ENCODE results near the gene ABCC1. TPM values are rescaled to one million over a fixed set of nuclear protein-coding genes. Genes with fewer than 3 reads are reported as not detected.

Gene ABCC1
- polyA plus RNA-seq, 1 of the 3 experiments (the other 2 are of a cell fraction): 23.7 TPM

DNA sequence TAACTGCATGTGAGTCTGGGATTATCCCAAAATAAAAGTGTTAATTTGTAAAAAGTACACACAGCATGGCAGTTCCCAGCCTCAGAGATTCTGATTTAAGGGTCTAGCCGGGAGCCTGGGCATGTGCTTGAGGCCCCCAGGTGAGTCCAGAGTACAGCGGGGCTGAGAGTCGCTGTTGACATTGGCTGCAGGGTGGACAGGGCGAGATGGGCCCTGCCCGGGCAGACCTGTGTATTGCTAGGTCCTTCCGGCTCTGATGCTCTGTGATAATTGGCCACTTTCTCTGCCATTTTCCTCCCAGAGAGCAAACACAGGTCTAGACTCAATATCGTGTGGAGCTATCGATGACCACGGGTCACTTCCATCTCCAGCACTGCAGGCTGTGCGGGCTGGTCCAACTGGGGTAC, 200.3 kb downstream of the ABCC1 start:
- CTCF ChIA-PET: interaction anchor here (0.7 to 0.9 kb wide), 3 partner anchors 12 to 45 kb away, joined by 3 to 5 read pairs (median 3); no protein-coding TSS in a partner anchor
- POLR2A ChIA-PET: interaction anchor here (0.6 to 1.2 kb wide), 2 partner anchors 26 to 608 kb away, joined by 3 to 4 read pairs; no protein-coding TSS in a partner anchor
- Histone ChIP-seq H3F3A (replicated peaks; ENCODE audit: insufficient read depth) (no peaks in the 10 kb centered on the region), H4K20me1 (ENCODE audit: insufficient read depth) (no peaks in the 10 kb centered on the region), H3K4me3 (ENCODE audit: low read depth in 2 of 2, low read length in 1 of 2) (no peak overlapping the region), H3K9me3 (no peaks in the 10 kb centered on the region), H2AFZ (ENCODE audit: low read depth) (no peak overlapping the region), H3K4me2 (no peak overlapping the region), H3K27me3 (ENCODE audit: insufficient read depth) (no peaks in the 10 kb centered on the region), H3K4me1 (ENCODE audit: control insufficient read depth in 1 of 2, insufficient read depth in 2 of 2, low read depth in 1 of 2, low read length in 1 of 2) (peaks cover 0 to 40% of the 10 kb centered on the region in 2 experiments; a peak in 1 of 4 replicates), H3K9ac (no peak overlapping the region), H3K9me2 (no peaks in the 10 kb centered on the region), H3K27ac (ENCODE audit: low read depth in 2 of 2, low read length in 1 of 2) (peak overlapping the region in 1 of 2 experiments; percentile 86; a peak in 2 of 4 replicates), H3K36me3 (replicated peaks in 1 of 2; ENCODE audit: control insufficient read depth in 1 of 2, insufficient read depth in 2 of 2, low read length in 1 of 2) (peaks cover 0 to 3% of the 10 kb centered on the region in 2 experiments), H3K79me2 (ENCODE audit: insufficient read depth) (no peaks in the 10 kb centered on the region)
- WGBS (ENCODE audit: low lambda C conversion rate): 82% methylated on average over 3 of the region's 10 CpGs
- TF ChIP-seq FOXJ3 (CRISPR knock-in tag; IDR thresholded peaks at IDR 0.05): no peak
- TF ChIP-seq, protein P1, sequence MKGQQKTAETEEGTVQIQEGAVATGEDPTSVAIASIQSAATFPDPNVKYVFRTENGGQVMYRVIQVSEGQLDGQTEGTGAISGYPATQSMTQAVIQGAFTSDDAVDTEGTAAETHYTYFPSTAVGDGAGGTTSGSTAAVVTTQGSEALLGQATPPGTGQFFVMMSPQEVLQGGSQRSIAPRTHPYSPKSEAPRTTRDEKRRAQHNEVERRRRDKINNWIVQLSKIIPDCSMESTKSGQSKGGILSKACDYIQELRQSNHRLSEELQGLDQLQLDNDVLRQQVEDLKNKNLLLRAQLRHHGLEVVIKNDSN (IDR thresholded peaks at IDR 0.05; ENCODE audit: borderline replicate concordance, low read depth): no peak
- TF ChIP-seq JUND (IDR thresholded peaks at IDR 0.05): no peak
- no peak for TF ChIP-seq REST (IDR thresholded peaks at IDR 0.05; ENCODE audit: low read depth, low read length)
- TF ChIP-seq POLR2AphosphoS5 (IDR thresholded peaks at IDR 0.05; ENCODE audit: low read depth, low read length): no peak
- TF ChIP-seq EP300 (IDR thresholded peaks at IDR 0.05; ENCODE audit: borderline replicate concordance in 1 of 2, low read depth in 1 of 2, low read length in 1 of 2): no peak
- no peak for TF ChIP-seq CTCF (IDR thresholded peaks at IDR 0.05)
- TF ChIP-seq TAF1 (IDR thresholded peaks at IDR 0.05; ENCODE audit: borderline replicate concordance, low read depth, low read length): no peak
- DNase-seq: no peak

All from SK-N-SH (cell line).